ENCODE measurements around the gene AOPEP.
"Not testable (repeated sequence)": the region's sequence is repeated elsewhere in the genome, so short reads cannot be mapped to it uniquely, and the experiment has no call there.

The AOPEP gene

GRCh38 chr9:94921656-94922055 is 195.2 kb downstream of the AOPEP start:
- DNase-seq = no peak

- no peak for DNase-seq
Observed at GRCh38 chr9:94922098-94922607, 195.7 kb downstream of the AOPEP start.

- no peak for DNase-seq
Observed at GRCh38 chr9:94922691-94923107, 196.2 kb downstream of the AOPEP start.

- DNase-seq = no peak
Observed at GRCh38 chr9:94923326-94924089, 197.0 kb downstream of the AOPEP start.

- no peak for DNase-seq
Observed at GRCh38 chr9:94925751-94926430, 199.4 kb downstream of the AOPEP start.

GRCh38 chr9:94926431-94926800 is 199.9 kb downstream of the AOPEP start:
- DNase-seq = no peak

- no peak for DNase-seq
Observed at GRCh38 chr9:94927048-94927761, 200.7 kb downstream of the AOPEP start.

GRCh38 chr9:94927762-94928670 is 201.5 kb downstream of the AOPEP start:
- DNase-seq = no peak

GRCh38 chr9:94928691-94929368 is 202.3 kb downstream of the AOPEP start:
- no peak for DNase-seq

GRCh38 chr9:94929369-94929756 is 202.9 kb downstream of the AOPEP start:
- no peak for DNase-seq

- DNase-seq = no peak
Observed at GRCh38 chr9:94931036-94931633, 204.6 kb downstream of the AOPEP start.

GRCh38 chr9:94931740-94932139 is 205.2 kb downstream of the AOPEP start:
- DNase-seq = no peak

GRCh38 chr9:94932652-94933510 is 206.4 kb downstream of the AOPEP start:
- DNase-seq = no peak

GRCh38 chr9:94933511-94933828 is 207.0 kb downstream of the AOPEP start:
- DNase-seq = no peak

GRCh38 chr9:94934816-94935328 is 208.4 kb downstream of the AOPEP start:
- DNase-seq = no peak

- no peak for DNase-seq
Observed at GRCh38 chr9:94935396-94935795, 208.9 kb downstream of the AOPEP start.

GRCh38 chr9:94936419-94936818 is 209.9 kb downstream of the AOPEP start:
- no peak for DNase-seq

GRCh38 chr9:94937214-94937903 is 210.9 kb downstream of the AOPEP start:
- DNase-seq = no peak

- DNase-seq = no peak
Observed at GRCh38 chr9:94938384-94938783, 211.9 kb downstream of the AOPEP start.

GRCh38 chr9:94940296-94940695 is 213.8 kb downstream of the AOPEP start:
- not testable (repeated sequence) for DNase-seq

All from NCI-H510A (cell line).